HT-29 (cell line): ENCODE results near the gene ZC3H18. TPM values are rescaled to one million over a fixed set of nuclear protein-coding genes. Genes with fewer than 3 reads are reported as not detected.

Experiments used
- DNase-seq: peaks from one replicate; pipeline ENCODE4 v3.0.0-alpha.2; 2015; ENCODE audit warnings: low spot score
- total RNA-seq: library from RNA; depleted of rRNA; stranded (reverse); fragments of >200 nt; shearing (Covaris generic); gene quantifications from 2 replicates; pipeline ENCODE4 v1.2.3, GENCODE V29; 2014; rRNA removed

Gene ZC3H18
- total RNA-seq = 20.2 and 28.9 TPM in 2 replicates

GRCh38 chr16:88569985-88570690 is at the start of gene ZC3H18:
Gene ZC3H18, plus strand, starts transcription at chr16:88570403. Its CDS starts 6,721 bp downstream, at chr16:88577124.
- peak; percentile 96 for DNase-seq

- no peak for DNase-seq
These were observed 48.5 kb upstream of the ZC3H18 start for GRCh38 chr16:88521674-88522073.

- no peak for DNase-seq
These were observed 47.8 kb upstream of the ZC3H18 start for GRCh38 chr16:88522276-88522949.

GRCh38 chr16:88523309-88524161 is 46.7 kb upstream of the ZC3H18 start:
- DNase-seq = no peak

GRCh38 chr16:88524274-88524972 is 45.8 kb upstream of the ZC3H18 start:
- no peak for DNase-seq

- DNase-seq = peak; percentile 22
These were observed 45.1 kb upstream of the ZC3H18 start for GRCh38 chr16:88524973-88525662.

GRCh38 chr16:88525663-88525990 is 44.6 kb upstream of the ZC3H18 start:
- DNase-seq = no peak

GRCh38 chr16:88526008-88526905 is 43.9 kb upstream of the ZC3H18 start:
- no peak for DNase-seq

- no peak for DNase-seq
These were observed 43.4 kb upstream of the ZC3H18 start for GRCh38 chr16:88526906-88527185.

- peak; percentile 82 for DNase-seq
These were observed 42.8 kb upstream of the ZC3H18 start for GRCh38 chr16:88527186-88527936.

GRCh38 chr16:88527937-88528743 is 42.1 kb upstream of the ZC3H18 start:
- no peak for DNase-seq

- DNase-seq = no peak
These were observed 41.3 kb upstream of the ZC3H18 start for GRCh38 chr16:88528902-88529318.

- DNase-seq = no peak
These were observed 40.6 kb upstream of the ZC3H18 start for GRCh38 chr16:88529596-88529995.

GRCh38 chr16:88530051-88530857 is 39.9 kb upstream of the ZC3H18 start:
- DNase-seq = no peak

- DNase-seq = no peak
These were observed 39.4 kb upstream of the ZC3H18 start for GRCh38 chr16:88530858-88531203.

GRCh38 chr16:88531346-88531745 is 38.9 kb upstream of the ZC3H18 start:
- DNase-seq = no peak

- no peak for DNase-seq
These were observed 38.2 kb upstream of the ZC3H18 start for GRCh38 chr16:88531931-88532433.
